DOHH2 (cell line): ENCODE data around the gene PRKCH.

Experiments
- H3F3A ChIP-seq: fragments of 200-600 bp; sonication (generic), shearing (Covaris generic); 2 replicates; pipeline ENCODE4 v1.6.0; 2016; ENCODE audit warnings: antibody characterized with exemption, mild to moderate bottlenecking; ENCODE audit not compliant: control insufficient read depth, insufficient read depth
- H3K27ac ChIP-seq: fragments of 200-600 bp; sonication (generic); 2 replicates; pipeline ENCODE4 v1.5.1; 2014; ENCODE audit warnings: low read depth, mild to moderate bottlenecking, low read length, moderate library complexity
- H3K27me3 ChIP-seq: fragments of 200-600 bp; sonication (generic); 2 replicates; pipeline ENCODE4 v1.6.1; 2014; ENCODE audit warnings: mild to moderate bottlenecking, low read length, mixed read lengths; ENCODE audit not compliant: control insufficient read depth
- H3K36me3 ChIP-seq: fragments of 200-600 bp; sonication (generic); 2 replicates; pipeline ENCODE4 v1.6.1; 2014; ENCODE audit warnings: mild to moderate bottlenecking, low read length, moderate library complexity, mixed read lengths; ENCODE audit not compliant: control insufficient read depth
- H3K4me1 ChIP-seq: fragments of 200-600 bp; sonication (generic); 2 replicates; pipeline ENCODE4 v1.6.1; 2014; ENCODE audit warnings: mild to moderate bottlenecking, low read length, mixed read lengths; ENCODE audit not compliant: control insufficient read depth
- H3K4me2 ChIP-seq: fragments of 200-600 bp; sonication (generic); 2 replicates; pipeline ENCODE4 v1.6.0; 2014; ENCODE audit warnings: mild to moderate bottlenecking, low read length, moderate library complexity
- H3K4me3 ChIP-seq: fragments of 200-600 bp; sonication (generic); 2 replicates; pipeline ENCODE4 v1.5.1; 2014; ENCODE audit warnings: mild to moderate bottlenecking, low read length, mixed read lengths
- H3K79me2 ChIP-seq: fragments of 200-600 bp; sonication (generic); 2 replicates; pipeline ENCODE4 v1.6.1; 2014; ENCODE audit warnings: mild to moderate bottlenecking, low read length, mixed read lengths; ENCODE audit not compliant: control insufficient read depth
- H3K9me2 ChIP-seq: fragments of 200-600 bp; sonication (generic); replicated peaks from 2 replicates; pipeline ENCODE4 v1.6.1; 2014; ENCODE audit warnings: mild to moderate bottlenecking, low read length, mixed read lengths; ENCODE audit not compliant: control insufficient read depth
- H3K9me3 ChIP-seq: fragments of 200-600 bp; sonication (generic); 2 replicates; pipeline ENCODE4 v1.6.1; 2014; ENCODE audit warnings: antibody characterized with exemption, low read length, mixed read lengths; ENCODE audit not compliant: control insufficient read depth, insufficient read depth
- H4K20me1 ChIP-seq: fragments of 200-600 bp; sonication (generic); 2 replicates; pipeline ENCODE4 v1.6.0; 2014; ENCODE audit warnings: low read depth, mild to moderate bottlenecking, antibody characterized with exemption, low read length, moderate library complexity; ENCODE audit not compliant: control insufficient read depth, insufficient read depth
- CTCF ChIP-seq: fragments of 200-600 bp; sonication (generic); IDR thresholded peaks from one replicate; pipeline ENCODE4 v1.5.1; 2014; ENCODE audit warnings: antibody characterized with exemption, mild to moderate bottlenecking, low read depth, low read length; ENCODE audit not compliant: poor library complexity, severe bottlenecking
- EZH2phosphoT487 ChIP-seq: fragments of 200-600 bp; sonication (generic); IDR thresholded peaks from 2 replicates; pipeline ENCODE4 v1.6.1; 2017; ENCODE audit warnings: borderline replicate concordance, mild to moderate bottlenecking, antibody characterized with exemption, low read length, moderate library complexity, mixed read lengths

The PRKCH gene

GRCh38 chr14:61368114-61368710 lies 46.8 kb downstream of the PRKCH start:
- Histone ChIP-seq H3K4me3 (no peak overlapping the region), H3F3A (no peaks in the 10 kb centered on the region), H3K27ac (no peak overlapping the region), H3K4me2 (no peak overlapping the region), H3K36me3 (no peaks in the 10 kb centered on the region), H4K20me1 (no peaks in the 10 kb centered on the region), H3K4me1 (no peaks in the 10 kb centered on the region), H3K27me3 (no peaks in the 10 kb centered on the region), H3K9me2 (no peaks in the 10 kb centered on the region), H3K9me3 (no peaks in the 10 kb centered on the region), H3K79me2 (no peaks in the 10 kb centered on the region)
- TF ChIP-seq EZH2phosphoT487 = no peak
- no peak for TF ChIP-seq CTCF

GRCh38 chr14:61368781-61369453 lies 47.5 kb downstream of the PRKCH start:
- TF ChIP-seq CTCF = no peak
- TF ChIP-seq EZH2phosphoT487 = no peak
- Histone ChIP-seq H3F3A (no peaks in the 10 kb centered on the region), H3K9me3 (peaks cover under 1% of the 10 kb centered on the region; the same call in 1 of the 2 replicates), H3K79me2 (no peaks in the 10 kb centered on the region), H3K9me2 (no peaks in the 10 kb centered on the region), H3K27me3 (no peaks in the 10 kb centered on the region), H3K4me2 (no peak overlapping the region), H3K36me3 (no peaks in the 10 kb centered on the region), H3K27ac (no peak overlapping the region), H3K4me3 (no peak overlapping the region), H3K4me1 (no peaks in the 10 kb centered on the region), H4K20me1 (no peaks in the 10 kb centered on the region)

GRCh38 chr14:61369454-61369810 lies 48.1 kb downstream of the PRKCH start:
- Histone ChIP-seq H3K27ac (no peak overlapping the region), H3K27me3 (no peaks in the 10 kb centered on the region), H3F3A (no peaks in the 10 kb centered on the region), H4K20me1 (no peaks in the 10 kb centered on the region), H3K4me1 (no peaks in the 10 kb centered on the region), H3K9me2 (no peaks in the 10 kb centered on the region), H3K9me3 (peaks cover 6% of the 10 kb centered on the region; the same call in 1 of the 2 replicates), H3K36me3 (no peaks in the 10 kb centered on the region), H3K4me2 (no peak overlapping the region), H3K4me3 (no peak overlapping the region), H3K79me2 (no peaks in the 10 kb centered on the region)
- no peak for TF ChIP-seq CTCF
- no peak for TF ChIP-seq EZH2phosphoT487
